GM19463 (cell line): Measurements from ENCODE around the gene BGN.

ENCODE experiments used
- ATAC-seq: cut with Tn5 transposase; IDR thresholded peaks from one replicate; pipeline ENCODE4 v1.9.1; 2021; ENCODE audit warnings: mild to moderate bottlenecking, moderate library complexity; ENCODE audit not compliant: unreplicated experiment

The BGN gene

GRCh38 chrX:153481043-153481442 lies 13.7 kb upstream of the BGN start:
- ATAC-seq, result no peak

- ATAC-seq, result no peak
Measured at GRCh38 chrX:153482376-153483015, 12.3 kb upstream of the BGN start.

GRCh38 chrX:153485396-153486080 lies 9.2 kb upstream of the BGN start:
- no peak for ATAC-seq

GRCh38 chrX:153486171-153486570 lies 8.6 kb upstream of the BGN start:
- no peak for ATAC-seq

- no peak for ATAC-seq
Measured at GRCh38 chrX:153487590-153488071, 7.1 kb upstream of the BGN start.

GRCh38 chrX:153488231-153488914 lies 6.4 kb upstream of the BGN start:
- ATAC-seq, result no peak

GRCh38 chrX:153490217-153490930 lies 4.4 kb upstream of the BGN start:
- no peak for ATAC-seq

GRCh38 chrX:153491351-153491914 lies 3.3 kb upstream of the BGN start:
- no peak for ATAC-seq

GRCh38 chrX:153491918-153492317 lies 2.9 kb upstream of the BGN start:
- ATAC-seq, result no peak

- ATAC-seq, result no peak
Measured at GRCh38 chrX:153492543-153492942, 2.2 kb upstream of the BGN start.

GRCh38 chrX:153493085-153493484 lies 1.7 kb upstream of the BGN start:
- ATAC-seq, result no peak

GRCh38 chrX:153494061-153494460 lies 719 bp upstream of the BGN start:
- ATAC-seq, result no peak

- ATAC-seq, result no peak
Measured at GRCh38 chrX:153495362-153495751, 577 bp downstream of the BGN start.

- no peak for ATAC-seq
Measured at GRCh38 chrX:153495903-153496589, 1.3 kb downstream of the BGN start.

- ATAC-seq, result no peak
Measured at GRCh38 chrX:153496590-153496959, 1.8 kb downstream of the BGN start.

- no peak for ATAC-seq
Measured at GRCh38 chrX:153498453-153498852, 3.7 kb downstream of the BGN start.

GRCh38 chrX:153499341-153499740 lies 4.6 kb downstream of the BGN start:
- no peak for ATAC-seq

GRCh38 chrX:153499876-153500275 lies 5.1 kb downstream of the BGN start:
- no peak for ATAC-seq

GRCh38 chrX:153500676-153501280 lies 6.0 kb downstream of the BGN start:
- ATAC-seq, result no peak

GRCh38 chrX:153501530-153501929 lies 6.8 kb downstream of the BGN start:
- ATAC-seq, result no peak
